ENCODE results near the gene BTRC.
"Not testable (repeated sequence)": the region's sequence is repeated elsewhere in the genome, so short reads cannot be mapped to it uniquely, and the experiment has no call there.

The BTRC gene

DNA sequence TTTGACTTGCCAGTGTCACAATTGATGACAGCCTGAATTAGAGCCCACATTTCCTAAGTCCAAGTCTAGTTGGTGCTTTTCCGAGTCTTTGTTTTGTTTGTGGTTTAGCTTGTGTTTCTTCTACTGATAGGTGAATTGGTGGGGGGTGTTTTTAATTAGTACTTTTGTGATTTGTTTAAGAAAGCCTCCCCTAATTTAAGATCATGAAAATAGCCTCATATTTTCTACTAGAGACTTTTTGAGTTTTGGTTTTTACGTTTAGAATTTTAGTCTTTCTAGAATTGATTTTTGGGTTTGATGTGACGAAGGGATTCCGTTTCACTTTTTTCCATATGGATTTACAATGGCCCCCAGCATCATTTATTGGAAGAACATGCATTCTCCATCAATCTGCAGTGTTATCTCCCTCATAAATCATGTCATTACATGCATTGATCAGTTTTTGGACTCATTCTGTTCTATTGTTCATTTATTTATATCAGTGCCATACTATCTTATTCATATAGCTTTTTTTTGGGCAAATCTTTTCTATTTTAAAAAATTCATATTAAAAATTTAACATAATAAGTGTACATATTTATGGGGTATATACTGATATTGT, 32.8 kb downstream of the BTRC start:
- no peak for DNase-seq (ENCODE audit: low read depth)

DNA sequence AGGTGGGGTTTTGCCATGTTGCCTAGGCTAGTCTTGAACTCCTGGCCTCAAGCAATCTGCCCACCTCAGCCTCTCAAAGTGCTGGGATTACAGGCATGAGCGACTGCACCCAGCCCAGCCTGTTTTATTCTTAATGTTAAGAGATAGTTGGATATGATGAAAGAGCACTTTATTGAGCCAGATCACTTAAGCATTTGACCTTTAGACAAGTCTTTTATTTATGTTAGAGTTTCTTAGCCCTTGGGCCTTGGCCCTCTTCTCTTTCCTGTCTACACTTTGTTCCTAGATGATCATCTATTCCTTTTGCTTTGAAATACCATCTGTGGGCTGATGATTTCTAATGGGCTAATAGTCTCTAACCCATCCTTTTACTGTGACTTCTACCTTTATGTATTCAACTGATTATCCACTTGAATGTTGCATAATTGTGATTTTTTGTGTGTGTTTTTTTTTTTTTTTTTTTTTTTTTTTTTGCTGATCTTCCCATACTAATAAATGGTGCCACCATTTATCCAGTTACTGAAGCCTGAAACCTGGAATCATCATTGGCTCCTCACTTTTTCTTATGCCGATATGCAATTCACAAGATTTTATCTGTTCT, 34.8 kb downstream of the BTRC start:
- no peak for DNase-seq (ENCODE audit: low read depth)

DNA sequence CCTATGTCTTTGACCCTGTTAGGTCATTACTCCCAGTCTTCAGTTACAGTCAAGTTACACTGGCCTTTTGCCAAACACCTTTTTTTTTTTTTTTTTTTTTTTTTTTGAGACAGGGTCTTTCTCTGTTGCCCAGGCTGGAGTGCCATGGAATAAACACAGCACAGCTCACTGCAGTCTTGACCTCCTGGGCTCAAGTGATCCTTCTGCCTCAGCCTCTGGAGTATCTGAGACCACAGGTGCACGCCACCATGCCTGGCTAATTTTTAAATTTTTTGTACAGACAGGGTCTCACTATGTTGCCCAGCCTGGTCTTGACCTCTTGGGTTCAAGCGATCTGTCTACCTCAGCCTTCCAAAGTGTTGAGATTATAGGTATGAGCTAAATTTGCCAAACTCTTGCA, 35.6 kb downstream of the BTRC start:
- not testable (repeated sequence) for DNase-seq (ENCODE audit: low read depth)

DNA sequence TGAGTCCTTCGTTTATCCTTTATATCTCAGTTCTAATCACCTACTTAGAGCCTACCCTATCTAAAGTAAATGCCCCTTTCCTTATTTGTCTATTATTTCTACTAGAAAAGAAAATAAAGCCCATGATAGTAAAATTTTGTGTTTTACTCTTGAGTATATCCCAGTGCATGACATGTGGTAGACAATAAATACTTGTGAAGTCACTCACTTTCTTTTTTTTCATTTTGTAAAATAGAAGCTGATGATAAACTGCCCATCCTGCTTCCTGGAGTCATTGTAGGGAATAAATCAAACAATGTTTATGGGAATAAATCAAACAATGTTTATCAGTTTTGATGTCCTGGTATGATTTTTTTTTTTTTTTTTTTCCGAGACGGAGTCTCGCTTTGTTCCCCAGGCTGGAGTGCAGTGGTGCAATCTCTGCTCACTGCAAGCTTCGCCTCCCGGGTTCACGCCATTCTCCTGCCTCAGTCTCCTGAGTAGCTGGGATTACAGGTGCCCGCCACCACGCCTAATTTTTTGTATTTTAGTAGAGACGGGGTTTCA, 36.1 kb downstream of the BTRC start:
- no peak for DNase-seq (ENCODE audit: low read depth)

DNA sequence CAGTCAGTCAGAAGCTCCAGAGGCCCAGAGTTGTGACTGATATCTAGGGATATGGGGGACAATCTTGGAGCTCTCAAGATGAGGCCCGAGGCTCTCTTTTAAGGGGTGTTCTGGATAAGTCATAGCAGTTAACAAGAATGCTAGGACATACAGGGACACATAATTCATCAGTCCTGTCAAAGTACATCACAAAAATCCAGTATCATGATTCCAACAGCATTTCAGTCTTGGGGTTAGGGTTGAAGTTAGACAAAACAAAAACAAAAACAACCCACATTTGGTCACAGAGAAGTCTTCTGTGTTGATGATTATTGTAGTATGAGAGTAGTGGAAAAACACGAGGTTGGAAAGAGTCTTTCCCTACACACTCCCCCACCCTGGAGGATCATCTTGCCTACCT, 39.4 kb downstream of the BTRC start:
- no peak for DNase-seq (ENCODE audit: low read depth)

DNA sequence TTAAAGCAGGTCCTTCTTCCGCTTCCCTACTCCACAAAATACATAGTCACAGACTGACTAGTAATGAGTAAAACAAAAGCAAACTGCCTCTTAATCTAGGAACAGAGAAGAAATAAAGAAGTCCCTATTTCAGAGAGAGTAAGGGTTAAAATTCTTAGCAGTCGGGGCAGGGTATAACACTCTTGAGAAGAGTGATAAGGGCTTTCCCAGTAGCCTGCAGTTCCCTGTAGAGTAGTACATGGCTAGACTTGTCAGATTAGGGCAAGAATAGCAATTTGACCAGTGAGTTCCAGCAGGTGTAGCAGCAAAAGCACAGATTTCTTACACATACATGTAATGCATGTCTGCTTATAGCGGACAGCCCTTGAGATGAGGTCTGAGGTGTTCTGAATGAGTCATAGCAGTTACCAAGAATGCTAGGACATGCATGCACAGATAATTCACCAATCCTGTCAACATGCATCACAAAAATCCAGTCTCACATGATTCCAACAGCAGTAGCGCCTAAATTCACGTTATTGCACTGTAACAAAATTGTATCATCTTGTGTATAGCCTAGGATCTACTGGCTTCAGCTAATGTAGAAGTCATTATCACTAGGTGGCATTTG, 40.7 kb downstream of the BTRC start:
- DNase-seq (ENCODE audit: low read depth): no peak

DNA sequence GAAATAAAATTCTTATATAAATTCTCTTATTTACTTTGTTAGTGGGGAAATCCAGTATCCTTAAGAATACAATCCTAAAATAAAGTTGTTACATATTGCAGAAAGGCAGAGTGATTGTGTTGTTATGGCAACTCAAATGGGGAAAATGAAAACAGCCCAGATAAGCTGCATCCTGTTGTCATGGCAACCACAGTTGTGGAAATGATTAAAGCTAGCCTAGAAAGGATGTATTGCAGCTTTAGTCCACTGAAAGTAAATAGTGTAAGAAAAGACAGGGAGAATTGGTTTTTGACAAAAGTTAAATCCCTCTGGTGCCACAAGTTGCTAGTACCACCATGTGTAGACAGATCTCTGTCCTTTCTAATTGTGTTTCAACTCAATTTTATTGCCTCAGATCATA, 43.2 kb downstream of the BTRC start:
- DNase-seq (ENCODE audit: low read depth): no peak

DNA sequence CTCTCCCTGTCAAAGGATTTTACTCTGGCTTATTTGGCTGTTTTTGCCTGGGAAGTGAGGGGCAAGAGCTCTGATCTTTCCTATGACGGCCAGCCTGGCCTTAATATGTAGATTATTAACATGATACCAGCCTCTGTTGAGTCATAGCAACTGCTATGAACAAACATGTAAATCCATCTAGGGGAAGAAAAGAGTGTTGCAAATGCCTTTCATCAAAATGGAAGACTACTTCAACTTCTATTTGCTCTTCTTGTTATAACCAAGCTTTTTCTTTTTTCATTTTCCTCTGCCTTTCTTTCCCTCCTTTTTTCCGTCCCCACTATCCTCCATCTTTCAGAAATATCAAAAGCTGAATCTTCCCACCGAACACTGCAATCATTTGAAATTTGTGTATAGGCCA, 46.6 kb downstream of the BTRC start:
- DNase-seq (ENCODE audit: low read depth): no peak

DNA sequence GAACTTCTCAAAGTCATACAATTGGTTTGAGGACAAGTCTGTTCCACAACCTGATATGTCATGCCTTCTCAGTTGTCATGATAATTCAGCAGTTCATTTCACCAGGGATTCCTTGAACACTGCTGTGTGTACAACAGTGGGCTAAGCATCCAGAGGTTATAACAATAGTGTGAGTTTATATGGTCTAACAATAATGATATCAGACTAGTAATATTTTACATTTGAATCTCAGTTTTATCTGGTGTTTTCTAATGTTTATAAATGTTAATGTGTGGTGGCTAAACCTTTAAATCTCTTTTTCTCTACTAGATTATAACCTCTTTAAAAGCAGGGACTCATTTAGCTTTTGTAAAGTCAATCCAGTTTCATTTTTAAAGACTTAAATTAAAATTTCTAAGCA, 48.7 kb downstream of the BTRC start:
- no peak for DNase-seq (ENCODE audit: low read depth)

DNA sequence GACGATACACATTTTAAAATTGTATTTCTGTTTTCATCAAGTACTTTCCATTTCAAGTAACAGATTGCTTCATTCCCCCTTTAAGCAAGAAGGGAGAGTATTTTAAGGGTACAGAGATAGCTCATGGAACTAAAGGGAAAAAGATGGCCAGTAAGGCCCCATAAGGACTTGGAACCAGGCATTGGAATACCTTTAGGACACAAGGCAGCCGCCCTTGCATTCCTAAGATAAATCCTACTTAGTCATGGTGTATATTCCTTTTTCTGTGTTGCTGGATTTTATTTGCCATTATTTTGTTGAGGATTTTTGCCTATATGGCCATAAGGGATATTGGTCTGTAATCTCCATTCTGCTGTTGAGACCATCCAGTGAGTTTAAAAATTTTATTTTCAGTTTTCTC, 49.2 kb downstream of the BTRC start:
- no peak for DNase-seq (ENCODE audit: low read depth)

DNA sequence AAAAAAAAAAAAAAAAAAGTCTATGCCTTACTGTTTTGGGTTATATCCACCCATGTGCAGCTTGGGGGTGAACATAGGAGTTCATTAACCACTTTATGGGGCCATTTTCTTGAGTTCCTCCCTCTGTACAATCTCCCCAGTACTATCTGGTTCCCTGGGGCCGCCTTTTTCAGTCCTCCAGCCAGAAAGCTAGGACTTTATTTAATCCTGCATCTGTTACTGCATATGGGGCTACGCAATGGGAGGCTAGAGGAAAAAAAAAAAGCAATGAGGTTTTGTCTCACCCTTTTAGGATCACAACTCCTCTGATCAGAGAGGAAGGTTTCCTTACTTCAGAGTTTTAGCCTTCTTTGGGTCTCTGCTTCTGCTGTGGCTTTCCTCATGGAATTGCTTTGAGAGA, 51.0 kb downstream of the BTRC start:
- no peak for DNase-seq (ENCODE audit: low read depth)

DNA sequence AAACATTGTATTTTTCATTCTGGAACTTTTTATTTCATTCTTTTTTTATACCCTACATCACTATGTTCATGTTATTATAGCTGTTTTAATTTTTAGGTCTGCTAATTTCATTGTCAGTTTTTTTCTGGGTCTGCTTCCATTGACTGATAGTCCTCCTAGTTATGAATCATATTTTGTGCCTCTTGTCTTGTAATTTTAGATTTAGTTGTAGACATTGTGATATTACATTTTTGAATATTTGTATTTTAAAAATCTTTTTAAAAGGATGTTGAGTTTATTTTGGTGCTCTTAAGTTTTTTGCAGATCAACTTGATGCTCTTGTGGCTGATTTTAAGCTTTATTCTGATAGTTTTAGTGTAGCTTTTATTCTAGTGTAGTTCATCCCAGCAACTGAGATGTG, 57.6 kb downstream of the BTRC start:
- DNase-seq (ENCODE audit: low read depth): no peak

DNA sequence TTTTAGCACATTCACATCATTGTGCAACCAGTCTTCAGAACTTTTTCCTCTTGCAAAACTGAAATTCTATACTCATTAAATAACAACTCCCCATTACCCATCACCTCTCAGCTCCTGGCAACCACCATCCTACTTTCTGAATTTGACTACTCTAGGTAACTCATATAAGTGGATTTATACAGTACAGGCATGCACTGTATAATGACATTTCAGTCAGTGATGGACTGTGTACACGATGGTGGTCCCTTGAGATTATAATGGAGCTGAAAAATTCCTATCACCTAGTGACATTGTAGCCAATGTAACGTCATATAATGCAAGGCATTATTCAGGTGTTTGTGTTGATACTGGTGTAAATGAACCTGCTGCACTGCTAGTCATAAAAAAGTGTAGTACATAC, 60.1 kb downstream of the BTRC start:
- DNase-seq (ENCODE audit: low read depth): no peak

DNA sequence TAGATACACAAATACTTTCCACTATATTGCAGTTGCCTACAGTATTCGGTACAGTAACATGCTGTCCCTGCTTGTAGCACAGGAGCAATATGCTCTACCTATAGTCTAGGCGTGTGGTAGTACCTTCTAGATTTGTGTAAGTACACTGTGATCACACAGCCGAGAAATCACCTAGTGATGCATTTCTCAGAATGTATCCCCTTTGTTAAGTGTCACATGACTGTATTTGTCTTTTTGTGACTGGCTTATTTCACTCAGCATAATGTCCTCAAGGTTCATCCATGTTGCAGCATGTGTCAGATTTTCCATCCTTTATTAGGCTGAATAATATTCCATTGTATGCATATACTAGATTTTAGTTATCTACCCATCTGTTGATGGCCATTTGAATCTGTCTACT, 61.9 kb downstream of the BTRC start:
- DNase-seq (ENCODE audit: low read depth): no peak

DNA sequence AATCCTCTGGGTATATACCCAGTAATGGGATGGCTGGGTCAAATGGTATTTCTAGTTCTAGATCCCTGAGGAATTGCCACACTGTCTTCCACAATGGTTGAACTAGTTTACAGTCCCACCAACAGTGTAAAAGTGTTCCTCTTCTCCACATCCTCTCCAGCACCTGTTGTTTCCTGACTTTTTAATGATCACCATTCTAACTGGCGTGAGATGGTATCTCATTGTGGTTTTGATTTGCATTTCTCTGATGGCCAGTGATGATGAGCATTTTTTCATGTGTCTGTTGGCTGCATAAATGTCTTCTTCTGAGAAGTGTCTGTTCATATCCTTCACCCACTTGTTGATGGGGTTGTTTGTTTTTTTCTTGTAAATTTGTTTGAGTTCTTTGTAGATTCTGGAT, 68.0 kb downstream of the BTRC start:
- DNase-seq (ENCODE audit: low read depth): not testable (repeated sequence)

DNA sequence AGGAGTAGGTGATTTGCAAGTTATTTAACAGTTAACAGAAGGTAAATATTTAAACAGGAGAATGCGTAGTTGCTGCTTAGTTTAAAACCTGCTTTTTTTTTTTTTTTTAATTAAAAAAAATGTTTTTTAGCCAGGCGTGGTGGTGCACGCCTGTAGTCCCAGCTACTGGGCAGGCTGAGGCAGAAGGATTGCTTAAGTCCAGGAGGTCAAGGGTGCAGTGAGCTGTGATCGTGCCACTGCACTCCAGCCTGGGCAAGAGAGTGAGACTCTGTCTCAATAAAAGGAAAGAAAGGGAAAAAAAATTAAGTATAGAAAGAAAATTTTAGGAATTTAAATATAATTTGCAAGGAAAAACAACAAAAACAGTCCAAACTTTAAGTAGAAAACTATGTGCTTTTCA, 71.6 kb downstream of the BTRC start:
- DNase-seq (ENCODE audit: low read depth): no peak

DNA sequence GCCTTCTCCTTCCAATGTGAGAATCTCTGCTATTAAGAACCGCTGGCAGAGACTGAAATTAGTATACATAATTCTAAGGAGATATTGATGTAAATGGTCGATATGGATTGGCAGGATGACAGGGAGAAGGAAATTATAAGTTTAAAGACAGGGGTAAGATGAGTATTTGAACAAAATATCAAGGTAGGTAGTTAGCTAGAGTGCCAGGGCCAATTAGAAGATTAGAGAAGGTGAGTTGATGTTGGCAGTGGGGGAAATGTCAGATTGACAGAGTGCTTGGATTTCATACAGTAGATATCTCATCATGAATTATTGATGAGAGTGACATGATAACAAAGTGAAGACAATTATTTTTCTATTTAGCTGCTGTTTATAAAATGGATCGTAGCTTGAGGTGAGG, 74.1 kb downstream of the BTRC start:
- DNase-seq (ENCODE audit: low read depth): no peak

DNA sequence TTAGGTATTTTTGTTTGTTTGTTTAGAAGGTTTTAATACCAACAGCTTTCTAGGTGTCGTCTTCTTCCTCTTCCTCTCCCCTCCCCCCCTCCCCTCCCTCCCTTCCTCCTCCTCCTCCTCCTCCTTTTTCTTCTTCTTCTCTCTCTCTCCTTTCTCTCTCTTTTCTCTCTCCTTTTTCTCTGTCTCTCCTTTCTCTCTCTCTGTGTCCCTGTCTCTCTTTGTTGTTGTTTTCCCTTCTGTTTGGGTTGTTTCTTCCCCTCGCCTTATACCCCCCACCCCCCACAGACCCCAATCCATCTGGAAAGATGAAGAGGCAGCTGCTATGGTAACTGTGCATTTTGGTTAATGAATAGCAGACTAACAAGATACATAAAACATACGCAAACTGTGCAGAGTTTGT, 75.5 kb downstream of the BTRC start:
- no peak for DNase-seq (ENCODE audit: low read depth)

DNA sequence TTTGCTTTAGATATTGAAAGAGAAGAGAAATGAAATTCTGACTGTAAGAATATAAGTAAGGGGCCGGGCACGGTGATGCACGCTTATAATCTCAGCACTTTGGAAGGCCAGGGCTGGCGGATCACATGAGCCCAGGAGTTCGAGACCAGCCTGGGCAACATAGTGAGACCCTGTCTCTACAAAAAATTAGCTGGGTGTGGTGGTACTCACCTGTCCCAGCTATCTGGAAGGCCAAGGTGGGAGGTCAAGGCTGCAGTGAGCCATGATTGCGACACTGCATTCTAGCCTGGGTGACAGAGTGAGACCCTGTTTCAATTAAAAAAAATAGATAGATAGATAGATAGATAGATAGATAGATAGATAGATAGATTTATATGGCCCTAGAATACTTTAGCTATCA, 82.3 kb downstream of the BTRC start:
- DNase-seq (ENCODE audit: low read depth): no peak

DNA sequence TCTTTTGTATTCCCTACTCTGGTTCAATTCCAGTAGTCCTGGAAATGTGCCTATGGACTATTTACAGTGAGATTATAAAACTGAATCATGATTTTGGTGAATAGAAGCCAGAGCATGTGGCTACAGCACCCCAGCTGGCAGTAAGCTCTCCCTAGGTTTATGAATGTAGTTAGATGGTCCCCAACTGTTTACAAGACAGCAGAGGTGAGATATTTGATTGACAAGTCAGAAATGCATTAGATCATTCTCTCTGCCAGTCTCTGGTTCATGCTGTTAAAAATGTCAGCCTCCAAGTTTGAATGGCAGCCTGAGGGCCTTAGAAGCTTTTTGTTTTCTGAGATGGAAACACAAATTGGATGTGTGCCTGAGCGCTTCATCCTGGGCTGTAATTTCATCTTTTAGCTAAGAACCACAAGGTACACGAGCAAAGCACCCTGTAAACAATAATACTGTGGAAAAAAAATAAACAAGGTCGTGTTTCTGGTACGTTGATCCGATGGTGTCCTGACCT, 85.0 kb downstream of the BTRC start:
- DNase-seq (ENCODE audit: low read depth): no peak

DNA sequence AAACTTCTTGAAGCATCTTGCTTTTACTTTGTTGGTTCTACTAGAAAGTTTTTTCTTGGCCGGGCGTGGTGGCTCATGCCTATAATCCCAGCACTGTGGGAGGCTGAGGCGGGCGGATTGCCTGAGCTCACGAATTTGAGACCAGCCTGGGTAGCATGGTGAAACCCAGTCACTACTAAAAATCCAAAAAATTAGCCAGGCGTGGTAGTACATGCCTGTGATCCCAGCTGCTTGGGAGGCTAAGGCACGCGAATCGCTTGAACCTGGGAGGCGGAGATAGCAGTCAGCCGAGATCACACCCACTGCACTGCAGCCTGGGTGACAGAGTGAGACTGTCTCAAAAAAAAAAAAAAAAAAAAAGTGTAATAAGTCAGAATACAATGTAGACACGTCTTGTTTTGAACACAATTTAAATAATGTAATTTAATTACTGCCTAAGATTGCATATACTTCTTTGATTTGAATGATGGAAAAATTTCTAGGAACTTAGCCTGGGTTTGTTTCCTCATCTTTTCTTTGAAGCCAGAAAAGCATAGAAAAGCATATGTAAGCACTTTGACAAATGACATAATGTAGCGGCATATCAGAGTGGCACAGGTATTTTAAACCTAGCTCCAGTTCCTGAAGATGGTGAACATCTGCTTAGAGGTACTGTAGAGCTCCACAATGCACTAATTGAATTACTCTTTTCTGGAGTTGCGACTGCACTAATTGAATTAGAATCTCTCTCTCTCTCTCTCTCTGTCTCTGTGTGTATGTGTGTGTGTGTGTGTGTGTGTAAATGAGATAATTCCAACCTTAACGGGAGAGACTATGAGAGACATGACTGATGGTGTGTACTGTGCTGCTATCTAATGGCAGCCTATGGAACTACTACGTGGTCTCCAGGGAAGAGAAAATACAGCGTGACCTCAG, 87.8 kb downstream of the BTRC start:
- no peak for DNase-seq (ENCODE audit: low read depth)

DNA sequence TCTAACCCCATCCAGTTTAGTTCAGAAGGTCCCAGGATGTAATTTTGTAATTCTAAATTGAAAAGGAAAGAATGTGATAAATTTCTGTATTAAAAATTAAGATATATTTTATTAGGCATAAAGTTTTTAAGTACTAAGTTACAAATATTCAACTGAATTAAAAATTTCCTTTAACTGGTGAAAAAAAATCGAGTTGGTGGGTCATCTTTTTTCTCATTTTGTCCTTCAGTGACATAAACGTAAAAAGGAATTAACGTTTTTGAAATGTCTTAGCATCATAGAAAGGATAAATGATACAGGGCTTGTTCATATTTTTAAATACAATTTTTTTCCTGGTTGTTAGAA, 88.5 kb downstream of the BTRC start:
- no peak for DNase-seq (ENCODE audit: low read depth)
